Measurements from ENCODE around the gene OR2B6. TPM values are rescaled to one million over a fixed set of nuclear protein-coding genes. Genes with fewer than 3 reads are reported as not detected.

OR2B6 gene
- not detected in 2 replicates for total RNA-seq (ENCODE audit: low replicate concordance)

GRCh38 chr6:27956941-27957340 lies at the start of gene OR2B6:
TSS of gene OR2B6 (plus strand) at chr6:27957241. CDS start at chr6:27957241, 0 bp downstream.

GRCh38 chr6:27911956-27912446 lies 45.0 kb upstream of the OR2B6 start, which contains the start of gene OR2B2:
TSS of gene OR2B2 (minus strand) at chr6:27912396. CDS start at chr6:27912319, 77 bp downstream.

Other genes with a start within 250 kb of the OR2B6 start
- not detected in 2 replicates for gene OR2B2, start 44.8 kb upstream of the OR2B6 start, total RNA-seq (ENCODE audit: low replicate concordance)
- 0.30 and 0.47 TPM in 2 replicates for gene ZNF165, start 123.3 kb downstream of the OR2B6 start, total RNA-seq (ENCODE audit: low replicate concordance)
- gene ZSCAN16, start 167.4 kb downstream of the OR2B6 start, total RNA-seq (ENCODE audit: low replicate concordance) = 0.82 and 2.7 TPM in 2 replicates
- gene ZKSCAN8, start 184.6 kb downstream of the OR2B6 start, total RNA-seq (ENCODE audit: low replicate concordance) = 10.5 and 11.2 TPM in 2 replicates